Naive thymus-derived CD4-positive, alpha-beta T cell (primary cell): ENCODE results near the gene CTTNBP2. TPM values are rescaled to one million over a fixed set of nuclear protein-coding genes. Genes with fewer than 3 reads are reported as not detected.

Source experiments
- ATAC-seq: fragments of 150-1000 bp; cut with Tn5 transposase; 2 replicates; pipeline ENCODE4 v1.10.0; 2021; ENCODE audit warnings: mild to moderate bottlenecking, moderate library complexity
- CTCF ChIA-PET: fragments of 350-600 bp; sonication (Branson Sonifier 250); formaldehyde crosslinking; loops from one replicate; lab custom pipeline; 2021; ENCODE audit warnings: antibody characterized with exemption; lab: Charles Lee
- POLR2A ChIA-PET: fragments of 350-600 bp; sonication (Branson Sonifier 250); formaldehyde crosslinking; loops from one replicate; lab custom pipeline; 2021; ENCODE audit warnings: antibody characterized with exemption, inconsistent platforms; lab: Charles Lee
- DNase-seq, 9 donors: peaks; one replicate each; pipeline versions ENCODE4 v3.0.0 to v3.0.0-alpha.2; 2020 to 2022; ENCODE audit warnings: mixed read lengths in 1 of 9
- H3K27ac ChIP-seq: one replicate; pipeline ENCODE4 v1.7.0; 2013; ENCODE audit warnings: mild to moderate bottlenecking, low read depth, low read length, moderate library complexity
- H3K27me3 ChIP-seq, 2 donors: one replicate each; pipeline ENCODE4 v1.7.0; 2013; ENCODE audit warnings: low read length in 2 of 2, mild to moderate bottlenecking in 2 of 2, moderate library complexity in 2 of 2; ENCODE audit not compliant: control insufficient read depth in 2 of 2, insufficient read depth in 2 of 2
- H3K36me3 ChIP-seq, 3 experiments: 1 replicate in 2 of 3; 2 replicates in 1 of 3; pipeline ENCODE4 v1.7.0; 2013; ENCODE audit warnings: low read length in 3 of 3, mild to moderate bottlenecking in 3 of 3, moderate library complexity in 1 of 3; ENCODE audit not compliant: insufficient read depth in 3 of 3, control insufficient read depth in 2 of 3
- H3K4me1 ChIP-seq, 2 donors: one replicate each; pipeline ENCODE4 v1.7.0; 2013; ENCODE audit warnings: low read length in 2 of 2, mild to moderate bottlenecking in 2 of 2, moderate library complexity in 1 of 2; ENCODE audit not compliant: control insufficient read depth in 2 of 2, insufficient read depth in 2 of 2
- H3K4me3 ChIP-seq: 2 replicates; pipeline ENCODE4 v1.7.0; 2013; ENCODE audit warnings: mild to moderate bottlenecking, low read length
- H3K9me3 ChIP-seq, 3 experiments: 1 replicate in 2 of 3; 2 replicates in 1 of 3; pipeline ENCODE4 v1.7.0; 2013; ENCODE audit warnings: low read length in 3 of 3; ENCODE audit not compliant: control insufficient read depth in 2 of 3
- H3K27ac Mint-ChIP-seq, 9 donors: one replicate each; pipeline ENCODE4 v1.8.0; 2020 to 2022; ENCODE audit warnings: mixed read lengths in 9 of 9, mild to moderate bottlenecking in 8 of 9, moderate library complexity in 5 of 9, inconsistent platforms in 2 of 9
- H3K27me3 Mint-ChIP-seq, 5 donors: one replicate each; pipeline ENCODE4 v1.8.0; 2021 to 2022; ENCODE audit warnings: mixed read lengths in 5 of 5, mild to moderate bottlenecking in 1 of 5
- H3K36me3 Mint-ChIP-seq, 5 donors: one replicate each; pipeline ENCODE4 v1.8.0; 2020 to 2022; ENCODE audit warnings: mixed read lengths in 5 of 5, mild to moderate bottlenecking in 3 of 5, inconsistent platforms in 1 of 5
- H3K4me1 Mint-ChIP-seq, 7 donors: one replicate each; pipeline ENCODE4 v1.8.0; 2020 to 2022; ENCODE audit warnings: mixed read lengths in 7 of 7, mild to moderate bottlenecking in 3 of 7, inconsistent platforms in 1 of 7
- H3K4me3 Mint-ChIP-seq, 10 donors: one replicate each; pipeline ENCODE4 v1.8.0; 2020 to 2022; ENCODE audit warnings: mild to moderate bottlenecking in 10 of 10, mixed read lengths in 10 of 10, moderate library complexity in 6 of 10, inconsistent platforms in 2 of 10
- H3K9me3 Mint-ChIP-seq, 11 donors: one replicate each; pipeline ENCODE4 v1.8.0; 2020 to 2022; ENCODE audit warnings: mixed read lengths in 11 of 11, mild to moderate bottlenecking in 4 of 11, inconsistent platforms in 1 of 11, moderate library complexity in 1 of 11
- intact Hi-C, 2 donors: fragments of 100-400 bp; cut with micrococcal nuclease; formaldehyde crosslinking; loops; one replicate each; pipeline ENCODE4 v1.15.1; 2023
- polyA plus RNA-seq, 2 donors: library from polyadenylated mRNA; unstranded; fragments of 300-500 nt; fragmentation: Illumina TruSeq; gene quantifications; one replicate each; pipeline ENCODE4 v1.2.3, GENCODE V29; 2021
- total RNA-seq, 6 experiments: library from RNA in 5 of 6; stranded (reverse) in 5 of 6; gene quantifications; 1 replicate in 5 of 6; 2 replicates in 1 of 6; pipeline ENCODE4 v1.2.3 and lab custom pipeline; 2021 to 2026

CTTNBP2 gene
- total and polyA plus RNA-seq, 7 experiments from 2014 or later: 0.16 to 0.30 (median 0.27) TPM; not detected in 4

DNA sequence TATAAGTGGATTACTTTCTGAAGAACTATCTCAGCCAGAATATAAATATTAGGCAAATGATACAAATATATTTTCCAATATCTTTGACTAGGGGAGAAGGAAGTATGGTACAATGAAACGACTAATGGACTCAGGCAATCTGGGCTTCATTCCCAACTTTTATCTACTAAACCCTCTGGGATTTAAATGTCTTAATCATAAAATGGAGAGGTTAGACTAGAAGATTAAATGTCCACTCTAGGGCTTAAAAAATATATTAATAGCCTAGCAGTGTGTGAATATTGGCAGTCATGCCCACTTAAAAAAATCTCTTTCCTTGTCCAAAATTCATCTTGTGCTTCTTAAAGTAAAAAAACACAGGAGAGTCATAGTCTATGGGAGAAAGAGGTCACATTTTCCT is 98.3 kb downstream of the CTTNBP2 start:
- Mint-ChIP-seq H3K4me1 (peaks cover 0 to 6% (median 0%) of the 10 kb centered on the region in 7 donors), H3K4me3 (no peak overlapping the region), H3K9me3 (peaks cover 0 to 3% (median 0%) of the 10 kb centered on the region in 11 donors), H3K27me3 (peaks cover 0 to 15% (median 11%) of the 10 kb centered on the region in 5 donors), H3K27ac (no peak overlapping the region), H3K36me3 (no peaks in the 10 kb centered on the region)
- intact Hi-C loops: no loop called here
- H3K27ac ChIP-seq: no peak overlapping the region
- ChIA-PET CTCF (no interaction called here), POLR2A (no interaction called here)
- H3K4me1 ChIP-seq: no peaks in the 10 kb centered on the region
- ATAC-seq: no peak
- H3K36me3 ChIP-seq: no peaks in the 10 kb centered on the region
- no peak overlapping the region for H3K4me3 ChIP-seq
- no peaks in the 10 kb centered on the region for H3K27me3 ChIP-seq
- H3K9me3 ChIP-seq: no peaks in the 10 kb centered on the region
- no peak for DNase-seq

DNA sequence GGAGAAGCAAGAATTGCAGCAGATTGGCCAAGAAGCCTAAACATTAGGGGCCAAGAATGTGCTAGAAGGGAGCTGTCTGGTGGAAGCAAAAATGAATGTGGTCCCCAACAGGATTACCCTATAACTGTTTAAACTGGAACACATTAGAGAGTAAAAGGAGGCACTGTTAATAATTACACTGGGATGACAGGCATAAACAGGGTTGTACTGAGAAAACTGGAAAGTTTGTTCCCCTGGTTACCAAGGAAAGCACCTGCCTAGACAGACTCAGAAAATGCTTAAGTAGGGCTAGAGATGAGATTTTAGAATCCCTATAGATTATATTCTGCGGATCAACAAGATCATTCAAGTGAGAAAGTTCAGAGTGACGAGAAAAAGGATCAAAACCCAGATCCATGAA is 100.8 kb downstream of the CTTNBP2 start:
- H3K4me1 ChIP-seq: no peaks in the 10 kb centered on the region
- H3K9me3 ChIP-seq: no peaks in the 10 kb centered on the region
- ChIA-PET POLR2A (no interaction called here), CTCF (no interaction called here)
- ATAC-seq (no peak), DNase-seq (no peak)
- no peak overlapping the region for H3K4me3 ChIP-seq
- H3K27me3 ChIP-seq: no peaks in the 10 kb centered on the region
- Mint-ChIP-seq H3K27me3 (peaks cover 0 to 15% (median 11%) of the 10 kb centered on the region in 5 donors), H3K36me3 (no peaks in the 10 kb centered on the region), H3K9me3 (peaks cover 0 to 3% (median 0%) of the 10 kb centered on the region in 11 donors), H3K27ac (no peak overlapping the region), H3K4me3 (no peak overlapping the region), H3K4me1 (peaks cover 0 to 6% (median 0%) of the 10 kb centered on the region in 7 donors)
- H3K36me3 ChIP-seq: no peaks in the 10 kb centered on the region
- H3K27ac ChIP-seq: no peak overlapping the region
- intact Hi-C loops: no loop called here

DNA sequence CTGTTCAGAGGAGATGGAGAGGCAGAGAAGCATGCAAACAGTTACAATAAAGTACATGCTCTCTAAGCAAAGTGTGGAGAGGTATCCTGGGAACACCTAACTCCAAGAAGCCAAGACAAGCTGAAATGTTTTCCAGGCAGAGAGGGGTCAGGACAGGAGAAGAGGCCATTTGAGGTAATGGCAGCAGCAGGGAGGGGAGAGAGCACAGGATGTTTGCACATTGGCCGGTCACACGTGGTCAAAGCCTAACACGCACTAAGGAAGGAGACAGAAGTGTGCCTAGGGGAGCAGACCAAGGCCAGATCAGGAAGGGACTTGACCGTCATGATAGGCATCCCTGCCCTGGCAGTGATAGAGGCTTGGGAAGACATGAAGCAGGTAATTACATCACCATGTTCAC is 101.5 kb downstream of the CTTNBP2 start:
- CTCF ChIA-PET: no interaction called here
- POLR2A ChIA-PET: no interaction called here
- ATAC-seq (no peak), DNase-seq (no peak)
- H3K9me3 Mint-ChIP-seq: peaks cover 0 to 3% (median 0%) of the 10 kb centered on the region in 11 donors
- H3K4me3 Mint-ChIP-seq: no peak overlapping the region
- H3K27ac Mint-ChIP-seq: no peak overlapping the region
- Histone ChIP-seq H3K4me1 (no peaks in the 10 kb centered on the region), H3K9me3 (no peaks in the 10 kb centered on the region), H3K27me3 (no peaks in the 10 kb centered on the region), H3K36me3 (no peaks in the 10 kb centered on the region), H3K27ac (no peak overlapping the region), H3K4me3 (no peak overlapping the region)
- peaks cover 0 to 15% (median 11%) of the 10 kb centered on the region in 5 donors for H3K27me3 Mint-ChIP-seq
- peaks cover 0 to 6% (median 0%) of the 10 kb centered on the region in 7 donors for H3K4me1 Mint-ChIP-seq
- intact Hi-C loops: no loop called here
- no peaks in the 10 kb centered on the region for H3K36me3 Mint-ChIP-seq

DNA sequence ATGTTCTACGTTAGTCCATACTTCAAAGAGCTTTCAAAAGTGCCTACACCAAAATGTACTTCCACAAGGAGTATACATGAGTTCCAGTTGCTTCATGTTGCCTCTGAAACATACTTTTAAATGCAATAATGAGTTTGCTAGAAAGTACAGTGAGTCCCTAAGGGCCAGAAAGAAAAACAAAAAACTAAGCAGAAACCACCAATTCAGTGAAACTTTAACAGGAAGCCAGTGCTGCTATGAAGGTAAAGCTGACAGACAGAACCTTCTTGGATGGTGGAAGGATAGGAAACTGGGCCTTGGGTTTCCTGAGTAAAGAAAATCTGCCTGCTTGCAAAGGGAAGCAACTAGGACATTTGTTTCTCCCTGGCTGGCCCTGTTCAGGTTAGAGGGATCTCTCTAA is 104.2 kb downstream of the CTTNBP2 start:
- no peak overlapping the region for H3K27ac ChIP-seq
- H3K36me3 ChIP-seq: no peaks in the 10 kb centered on the region
- H3K9me3 ChIP-seq: no peaks in the 10 kb centered on the region
- no peak overlapping the region for H3K4me3 ChIP-seq
- H3K27me3 ChIP-seq: no peaks in the 10 kb centered on the region
- Mint-ChIP-seq H3K9me3 (peaks cover 0 to 5% (median 0%) of the 10 kb centered on the region in 11 donors), H3K27me3 (peaks cover 0 to 24% (median 18%) of the 10 kb centered on the region in 5 donors), H3K36me3 (no peaks in the 10 kb centered on the region), H3K4me1 (peaks cover 0 to 3% (median 0%) of the 10 kb centered on the region in 7 donors), H3K4me3 (no peak overlapping the region), H3K27ac (no peak overlapping the region)
- no peaks in the 10 kb centered on the region for H3K4me1 ChIP-seq
- POLR2A ChIA-PET: no interaction called here
- CTCF ChIA-PET: no interaction called here
- intact Hi-C loops: no loop called here
- DNase-seq (no peak), ATAC-seq (no peak)

DNA sequence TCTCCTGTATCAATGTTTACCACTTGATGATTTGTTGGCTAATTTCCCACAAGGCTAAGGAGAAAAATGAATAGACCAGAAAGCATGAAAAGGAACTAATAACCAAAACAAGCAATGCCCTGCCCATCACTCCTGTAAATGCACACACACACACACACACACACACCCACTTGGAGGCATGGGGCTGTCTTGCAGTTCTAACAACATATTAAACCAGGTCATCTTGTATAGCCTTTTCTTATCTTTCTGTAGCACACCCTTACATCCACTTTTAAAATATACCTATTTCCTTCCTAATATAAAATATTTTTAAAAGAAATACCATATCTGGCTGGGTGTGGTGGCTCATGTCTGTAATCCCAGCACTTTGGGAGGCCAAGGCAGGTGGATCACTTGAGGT is 105.3 kb downstream of the CTTNBP2 start:
- Histone ChIP-seq H3K9me3 (no peaks in the 10 kb centered on the region), H3K4me1 (no peaks in the 10 kb centered on the region), H3K4me3 (no peak overlapping the region), H3K27ac (no peak overlapping the region), H3K27me3 (no peaks in the 10 kb centered on the region), H3K36me3 (no peaks in the 10 kb centered on the region)
- peaks cover 0 to under 1% (median 0%) of the 10 kb centered on the region in 7 donors for H3K4me1 Mint-ChIP-seq
- no peak overlapping the region for H3K27ac Mint-ChIP-seq
- H3K4me3 Mint-ChIP-seq: no peak overlapping the region
- H3K27me3 Mint-ChIP-seq: peaks cover 0 to 31% (median 21%) of the 10 kb centered on the region in 5 donors
- no peaks in the 10 kb centered on the region for H3K36me3 Mint-ChIP-seq
- H3K9me3 Mint-ChIP-seq: peaks cover 0 to 7% (median 0%) of the 10 kb centered on the region in 11 donors
- no peak for ATAC-seq
- POLR2A ChIA-PET: no interaction called here
- no peak for DNase-seq
- CTCF ChIA-PET: no interaction called here
- intact Hi-C loops: no loop called here

DNA sequence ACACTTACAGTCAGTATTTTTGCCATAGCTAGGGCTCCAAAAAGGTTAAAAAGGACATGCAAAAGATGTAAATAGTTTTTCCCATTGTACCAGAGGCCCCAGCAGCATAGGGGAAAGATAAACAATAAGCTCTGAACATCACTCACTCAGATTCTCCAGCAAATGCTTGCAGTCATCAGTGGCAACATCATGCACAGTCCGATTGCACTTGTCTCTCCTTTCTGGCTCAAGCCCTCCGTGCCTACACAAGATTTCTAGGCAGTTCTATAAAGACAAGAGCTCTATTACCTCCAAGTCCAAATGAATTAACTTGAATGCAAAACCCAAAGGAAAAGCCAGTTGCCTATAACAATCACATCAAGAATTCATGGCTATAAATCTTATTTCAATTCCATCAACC is 106.3 kb downstream of the CTTNBP2 start:
- POLR2A ChIA-PET: interaction anchor here (0.7 kb wide), 1 partner anchor 43 kb away, joined by 3 read pairs; no protein-coding TSS in a partner anchor
- Histone ChIP-seq H3K27ac (no peak overlapping the region), H3K4me1 (no peaks in the 10 kb centered on the region), H3K36me3 (no peaks in the 10 kb centered on the region), H3K9me3 (no peaks in the 10 kb centered on the region), H3K27me3 (no peaks in the 10 kb centered on the region), H3K4me3 (no peak overlapping the region)
- Mint-ChIP-seq H3K4me3 (no peak overlapping the region), H3K36me3 (no peaks in the 10 kb centered on the region), H3K27ac (no peak overlapping the region), H3K4me1 (no peaks in the 10 kb centered on the region), H3K27me3 (peaks cover 0 to 28% (median 17%) of the 10 kb centered on the region in 5 donors), H3K9me3 (peaks cover 0 to 7% (median 0%) of the 10 kb centered on the region in 11 donors)
- intact Hi-C loops: no loop called here
- ATAC-seq (no peak), DNase-seq (no peak)
- CTCF ChIA-PET: no interaction called here

DNA sequence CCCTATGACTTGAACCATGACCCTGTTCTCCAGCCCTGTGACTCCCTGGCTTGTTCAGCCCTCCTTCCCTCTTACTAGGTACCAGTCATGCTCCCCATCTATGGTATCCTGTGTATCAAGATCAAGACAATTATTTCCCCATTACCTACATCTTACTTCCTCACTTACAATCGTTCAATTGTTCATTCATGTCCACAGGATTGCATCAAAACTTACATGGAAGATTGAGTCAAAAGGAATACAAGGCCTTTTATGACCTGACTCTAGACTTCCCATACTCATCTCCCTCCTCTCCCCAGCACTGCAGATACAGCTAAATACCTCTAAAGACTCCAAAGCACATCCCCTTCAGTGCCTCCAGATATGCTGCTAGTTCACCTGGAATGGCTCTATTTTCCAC is 109.2 kb downstream of the CTTNBP2 start:
- intact Hi-C loops: no loop called here
- Mint-ChIP-seq H3K4me1 (no peaks in the 10 kb centered on the region), H3K9me3 (peaks cover 0 to 5% (median 0%) of the 10 kb centered on the region in 11 donors), H3K36me3 (no peaks in the 10 kb centered on the region), H3K27ac (no peak overlapping the region), H3K27me3 (peaks cover 0 to 20% (median 10%) of the 10 kb centered on the region in 5 donors), H3K4me3 (no peak overlapping the region)
- Histone ChIP-seq H3K4me1 (no peaks in the 10 kb centered on the region), H3K27ac (no peak overlapping the region), H3K36me3 (no peaks in the 10 kb centered on the region), H3K27me3 (no peaks in the 10 kb centered on the region), H3K9me3 (no peaks in the 10 kb centered on the region), H3K4me3 (no peak overlapping the region)
- ATAC-seq (no peak), DNase-seq (no peak)
- CTCF ChIA-PET: no interaction called here
- POLR2A ChIA-PET: no interaction called here
